Measurements from ENCODE around the gene EXOC4.

The EXOC4 gene

DNA sequence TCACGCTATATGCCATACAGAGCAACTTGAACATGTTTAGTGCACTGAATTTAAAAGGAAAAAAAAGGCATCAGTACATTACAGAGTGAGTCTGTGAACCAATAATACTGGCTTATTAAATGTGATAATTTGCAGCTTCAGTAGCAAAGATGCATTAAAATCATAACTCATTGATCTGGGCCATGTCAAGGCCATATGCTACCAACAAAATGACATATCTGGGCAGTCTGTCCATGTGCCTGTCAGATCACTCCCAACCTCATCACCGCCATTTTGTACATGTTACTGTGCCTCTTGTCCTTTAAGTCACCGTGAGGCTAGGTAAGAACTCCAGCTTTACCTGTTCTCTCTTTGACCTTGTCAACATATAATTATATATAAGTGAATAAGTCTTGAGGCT lies 566.8 kb downstream of the EXOC4 start:
- Histone ChIP-seq H3K36me3 (ENCODE audit: control insufficient read depth in 5 of 5, insufficient read depth in 5 of 5, low read length in 5 of 5) (peaks cover 4 to 15% (median 14%) of the 10 kb centered on the region in 5 donors), H3K4me3 (ENCODE audit: low read depth in 1 of 5, low read length in 5 of 5) (no peak overlapping the region), H3K9me3 (ENCODE audit: control insufficient read depth in 5 of 5, low read length in 5 of 5) (no peaks in the 10 kb centered on the region), H3K9ac (ENCODE audit: low read length in 5 of 5) (no peak overlapping the region), H3K4me1 (ENCODE audit: control insufficient read depth in 5 of 5, insufficient read depth in 5 of 5, low read length in 5 of 5) (no peaks in the 10 kb centered on the region), H3K27ac (ENCODE audit: low read depth, low read length) (no peak overlapping the region), H3K27me3 (ENCODE audit: control insufficient read depth in 5 of 5, insufficient read depth in 4 of 5, low read length in 5 of 5) (no peaks in the 10 kb centered on the region)

DNA sequence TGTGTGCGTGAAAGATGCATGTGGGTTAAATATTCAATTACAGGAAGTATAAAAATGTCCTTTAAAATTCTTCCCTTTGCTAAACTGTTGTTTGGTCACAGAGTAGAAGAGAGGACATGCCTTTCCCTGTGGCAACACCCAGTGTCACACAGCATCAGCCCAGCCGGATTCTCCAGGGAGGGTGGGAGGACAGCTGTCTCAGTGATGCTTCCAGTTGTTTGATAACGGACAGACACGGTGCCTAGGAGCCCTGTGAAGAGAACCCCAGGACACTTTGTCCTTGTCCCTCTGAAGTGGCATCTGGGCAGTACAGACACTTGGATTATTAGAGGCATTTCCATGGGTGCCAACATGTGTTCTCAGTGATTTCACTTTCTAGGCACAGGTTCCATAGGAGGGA lies 567.7 kb downstream of the EXOC4 start:
- Histone ChIP-seq H3K4me3 (ENCODE audit: low read depth in 1 of 5, low read length in 5 of 5) (no peak overlapping the region), H3K27ac (ENCODE audit: low read depth, low read length) (no peak overlapping the region), H3K27me3 (ENCODE audit: control insufficient read depth in 5 of 5, insufficient read depth in 4 of 5, low read length in 5 of 5) (no peaks in the 10 kb centered on the region), H3K9me3 (ENCODE audit: control insufficient read depth in 5 of 5, low read length in 5 of 5) (no peaks in the 10 kb centered on the region), H3K9ac (ENCODE audit: low read length in 5 of 5) (no peak overlapping the region), H3K4me1 (ENCODE audit: control insufficient read depth in 5 of 5, insufficient read depth in 5 of 5, low read length in 5 of 5) (no peaks in the 10 kb centered on the region), H3K36me3 (ENCODE audit: control insufficient read depth in 5 of 5, insufficient read depth in 5 of 5, low read length in 5 of 5) (peaks cover 4 to 15% (median 14%) of the 10 kb centered on the region in 5 donors)

DNA sequence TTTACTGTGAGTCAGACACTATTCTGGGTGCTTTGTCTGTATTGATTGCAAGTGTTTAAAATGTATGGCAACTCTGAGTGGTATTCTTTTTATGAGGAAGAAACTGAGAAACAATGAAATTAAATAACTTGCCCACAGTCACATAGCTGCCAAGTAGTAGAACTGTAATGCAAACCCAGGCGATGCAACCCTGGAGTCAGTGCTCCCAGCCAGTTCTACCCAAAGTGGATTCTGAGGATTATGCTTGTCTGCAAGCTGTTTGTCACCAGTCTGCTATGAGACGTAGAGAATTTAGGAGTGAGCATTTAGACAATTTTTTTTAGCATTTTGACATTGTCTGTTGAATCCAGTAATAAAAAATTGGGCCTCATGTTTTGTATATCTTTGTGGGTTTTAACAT lies 568.3 kb downstream of the EXOC4 start:
- H3K27ac ChIP-seq (ENCODE audit: low read depth, low read length): no peak overlapping the region
- H3K27me3 ChIP-seq (ENCODE audit: control insufficient read depth in 5 of 5, insufficient read depth in 4 of 5, low read length in 5 of 5): no peaks in the 10 kb centered on the region
- no peak overlapping the region for H3K4me3 ChIP-seq (ENCODE audit: low read depth in 1 of 5, low read length in 5 of 5)
- no peaks in the 10 kb centered on the region for H3K9me3 ChIP-seq (ENCODE audit: control insufficient read depth in 5 of 5, low read length in 5 of 5)
- no peak overlapping the region for H3K9ac ChIP-seq (ENCODE audit: low read length in 5 of 5)
- H3K36me3 ChIP-seq (ENCODE audit: control insufficient read depth in 5 of 5, insufficient read depth in 5 of 5, low read length in 5 of 5): peaks cover 7 to 15% (median 14%) of the 10 kb centered on the region in 5 donors
- no peaks in the 10 kb centered on the region for H3K4me1 ChIP-seq (ENCODE audit: control insufficient read depth in 5 of 5, insufficient read depth in 5 of 5, low read length in 5 of 5)

DNA sequence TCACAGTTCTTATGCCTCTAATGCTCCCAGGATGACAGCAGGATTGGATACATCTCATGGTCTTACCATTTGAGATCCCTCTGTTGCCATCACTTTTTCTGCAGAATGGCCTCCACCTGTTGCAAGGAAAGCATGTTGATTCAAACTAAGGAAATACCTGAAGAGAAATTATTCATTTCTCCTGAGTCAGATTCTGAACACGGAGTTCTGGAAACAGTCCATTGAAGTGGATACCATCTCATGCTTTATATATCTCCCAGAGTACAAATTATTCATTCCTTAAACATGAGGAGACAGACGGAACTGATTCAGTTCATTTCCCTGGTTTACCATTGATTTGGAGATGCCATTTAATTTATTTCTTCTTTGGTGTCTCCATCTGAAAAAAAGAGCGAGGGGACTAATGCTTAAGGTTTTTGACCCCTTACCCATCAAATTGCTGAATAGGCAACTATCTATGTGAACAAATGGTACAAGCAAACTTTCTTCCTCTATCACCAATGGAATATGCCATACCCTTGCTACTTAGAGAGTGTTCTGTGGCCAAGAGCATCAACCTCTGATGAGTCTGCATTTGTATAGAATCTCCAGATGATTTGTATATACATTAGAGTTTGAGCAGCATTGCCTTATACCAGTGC lies 569.2 kb downstream of the EXOC4 start:
- H3K9ac ChIP-seq (ENCODE audit: low read length in 5 of 5): no peak overlapping the region
- no peak overlapping the region for H3K27ac ChIP-seq (ENCODE audit: low read depth, low read length)
- no peaks in the 10 kb centered on the region for H3K27me3 ChIP-seq (ENCODE audit: control insufficient read depth in 5 of 5, insufficient read depth in 4 of 5, low read length in 5 of 5)
- peaks cover 10 to 15% (median 14%) of the 10 kb centered on the region in 5 donors for H3K36me3 ChIP-seq (ENCODE audit: control insufficient read depth in 5 of 5, insufficient read depth in 5 of 5, low read length in 5 of 5)
- no peaks in the 10 kb centered on the region for H3K9me3 ChIP-seq (ENCODE audit: control insufficient read depth in 5 of 5, low read length in 5 of 5)
- H3K4me3 ChIP-seq (ENCODE audit: low read depth in 1 of 5, low read length in 5 of 5): no peak overlapping the region
- no peaks in the 10 kb centered on the region for H3K4me1 ChIP-seq (ENCODE audit: control insufficient read depth in 5 of 5, insufficient read depth in 5 of 5, low read length in 5 of 5)

DNA sequence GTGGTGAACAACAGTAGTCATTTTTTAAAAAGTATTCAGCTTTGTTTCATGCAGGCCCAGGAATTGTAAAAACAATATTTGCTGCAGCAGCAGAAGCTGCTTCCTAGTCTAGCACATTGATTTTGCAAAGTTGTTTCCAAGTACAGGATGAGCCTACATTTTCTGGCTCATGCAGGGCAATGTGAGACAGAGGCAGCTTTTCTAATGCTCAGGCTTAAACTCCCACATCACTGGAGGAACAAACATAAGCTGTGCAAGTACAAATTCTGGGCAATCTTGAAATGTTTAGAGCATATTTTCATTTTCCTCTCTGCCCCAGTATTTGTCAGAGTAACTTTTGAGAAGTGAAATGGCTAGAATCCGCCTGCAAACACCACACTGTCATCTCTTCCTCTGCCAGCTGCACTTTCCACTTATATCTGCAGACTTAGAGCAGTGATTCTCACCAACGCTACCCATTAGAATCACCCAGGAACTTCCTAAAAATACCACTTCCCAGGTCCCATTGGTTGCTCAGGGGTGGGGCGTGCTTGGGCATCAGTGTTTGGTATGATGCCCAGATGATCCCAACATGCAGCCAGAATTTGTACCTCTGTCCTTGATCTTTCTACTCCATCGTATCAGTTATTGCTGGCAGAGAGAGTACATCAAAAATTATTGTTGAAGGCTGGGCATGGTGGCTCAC lies 570.1 kb downstream of the EXOC4 start:
- Histone ChIP-seq H3K27ac (ENCODE audit: low read depth, low read length) (no peak overlapping the region), H3K36me3 (ENCODE audit: control insufficient read depth in 5 of 5, insufficient read depth in 5 of 5, low read length in 5 of 5) (peaks cover 5 to 15% (median 12%) of the 10 kb centered on the region in 5 donors), H3K9me3 (ENCODE audit: control insufficient read depth in 5 of 5, low read length in 5 of 5) (no peaks in the 10 kb centered on the region), H3K9ac (ENCODE audit: low read length in 5 of 5) (no peak overlapping the region), H3K27me3 (ENCODE audit: control insufficient read depth in 5 of 5, insufficient read depth in 4 of 5, low read length in 5 of 5) (no peaks in the 10 kb centered on the region), H3K4me3 (ENCODE audit: low read depth in 1 of 5, low read length in 5 of 5) (no peak overlapping the region), H3K4me1 (ENCODE audit: control insufficient read depth in 5 of 5, insufficient read depth in 5 of 5, low read length in 5 of 5) (no peaks in the 10 kb centered on the region)

DNA sequence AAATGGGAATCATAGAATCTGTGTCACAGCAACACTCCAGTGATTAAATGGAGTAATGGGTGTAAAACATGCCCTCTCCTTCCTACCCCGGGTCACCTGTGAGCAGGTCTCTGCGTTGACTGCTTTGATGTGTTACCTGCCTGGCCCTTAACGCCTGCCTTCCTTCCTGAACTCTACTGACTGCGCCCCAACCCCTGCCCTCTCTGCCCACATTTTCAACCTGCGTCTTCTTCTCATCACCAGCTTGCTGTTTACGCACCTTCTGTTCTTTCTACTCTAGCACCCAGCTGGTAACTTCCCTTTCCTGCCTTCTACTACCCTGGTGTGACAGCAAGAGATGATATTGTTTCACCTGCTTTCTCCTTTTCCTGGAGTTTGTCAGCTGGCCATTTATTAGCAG lies 571.3 kb downstream of the EXOC4 start:
- no peaks in the 10 kb centered on the region for H3K4me1 ChIP-seq (ENCODE audit: control insufficient read depth in 5 of 5, insufficient read depth in 5 of 5, low read length in 5 of 5)
- H3K9me3 ChIP-seq (ENCODE audit: control insufficient read depth in 5 of 5, low read length in 5 of 5): no peaks in the 10 kb centered on the region
- no peak overlapping the region for H3K27ac ChIP-seq (ENCODE audit: low read depth, low read length)
- no peak overlapping the region for H3K4me3 ChIP-seq (ENCODE audit: low read depth in 1 of 5, low read length in 5 of 5)
- H3K36me3 ChIP-seq (ENCODE audit: control insufficient read depth in 5 of 5, insufficient read depth in 5 of 5, low read length in 5 of 5): peaks cover 2 to 9% (median 5%) of the 10 kb centered on the region in 5 donors
- H3K9ac ChIP-seq (ENCODE audit: low read length in 5 of 5): no peak overlapping the region
- no peaks in the 10 kb centered on the region for H3K27me3 ChIP-seq (ENCODE audit: control insufficient read depth in 5 of 5, insufficient read depth in 4 of 5, low read length in 5 of 5)

DNA sequence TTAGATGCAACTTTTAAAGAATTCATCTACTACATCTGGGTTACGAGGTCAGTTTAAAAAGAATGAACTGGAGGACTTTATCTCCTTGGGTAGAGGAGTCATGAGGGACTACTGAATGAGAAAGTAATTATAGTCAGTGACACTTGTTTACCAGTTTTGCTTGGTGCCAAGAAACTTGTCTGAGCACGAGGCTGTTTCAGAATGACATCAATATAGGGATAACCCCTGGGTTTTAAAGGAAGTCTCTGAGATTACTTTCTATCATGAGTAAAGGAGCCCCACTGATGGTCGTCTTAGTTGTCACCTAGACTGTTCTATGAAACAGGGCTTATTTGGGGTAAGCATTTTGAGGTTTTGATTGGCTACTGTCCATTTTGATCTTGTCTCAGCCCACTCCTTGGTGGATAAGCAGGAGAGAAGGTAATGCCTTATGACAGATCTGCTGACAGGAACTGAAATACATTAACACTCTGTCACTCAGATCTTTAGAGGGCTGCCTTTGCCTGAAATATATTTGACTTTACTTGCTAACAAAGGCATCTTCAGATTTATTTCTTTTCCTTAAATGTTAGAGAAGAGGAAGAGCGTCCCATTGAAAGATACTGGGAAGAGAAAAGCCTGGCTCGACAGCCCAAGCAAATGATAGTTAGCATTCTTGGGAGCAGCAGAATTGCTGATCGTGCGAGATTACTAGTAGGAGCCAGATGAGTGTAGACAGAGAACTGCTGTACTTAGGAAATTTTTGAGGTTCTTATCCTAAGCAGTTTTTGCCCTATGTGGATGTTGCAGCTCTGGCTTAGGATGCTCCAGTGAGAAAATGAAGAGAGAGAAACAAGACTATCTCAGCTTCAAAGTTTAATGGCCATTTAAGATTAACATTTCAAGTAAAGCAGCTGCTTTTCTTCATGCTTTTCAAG lies 575.1 kb downstream of the EXOC4 start:
- H3K27ac ChIP-seq (ENCODE audit: low read depth, low read length): no peak overlapping the region
- H3K9ac ChIP-seq (ENCODE audit: low read length in 5 of 5): no peak overlapping the region
- H3K4me1 ChIP-seq (ENCODE audit: control insufficient read depth in 5 of 5, insufficient read depth in 5 of 5, low read length in 5 of 5): no peaks in the 10 kb centered on the region
- H3K4me3 ChIP-seq (ENCODE audit: low read depth in 1 of 5, low read length in 5 of 5): no peak overlapping the region
- no peaks in the 10 kb centered on the region for H3K27me3 ChIP-seq (ENCODE audit: control insufficient read depth in 5 of 5, insufficient read depth in 4 of 5, low read length in 5 of 5)
- peaks cover 0 to 21% (median 3%) of the 10 kb centered on the region in 5 donors for H3K36me3 ChIP-seq (ENCODE audit: control insufficient read depth in 5 of 5, insufficient read depth in 5 of 5, low read length in 5 of 5)
- H3K9me3 ChIP-seq (ENCODE audit: control insufficient read depth in 5 of 5, low read length in 5 of 5): peaks cover 0 to 8% (median 2%) of the 10 kb centered on the region in 5 donors

DNA sequence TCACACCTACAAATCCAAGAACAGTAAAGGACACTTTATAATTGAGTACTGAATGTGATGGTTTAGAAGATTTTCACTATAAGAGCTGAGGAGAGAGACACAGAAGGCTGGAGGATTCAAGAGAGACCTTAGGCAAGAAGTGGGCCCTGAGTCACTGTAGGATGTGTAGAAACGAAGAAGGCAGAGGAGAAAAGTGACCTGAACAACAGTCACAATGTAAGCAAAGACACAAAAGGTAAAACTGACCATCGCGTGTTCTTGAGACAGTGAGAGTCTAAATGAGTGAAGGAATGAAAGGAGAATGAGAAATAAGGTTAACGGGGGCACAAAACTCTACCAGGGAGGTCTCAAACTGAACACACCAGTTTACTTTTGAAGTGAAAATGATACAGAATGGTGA lies 576.0 kb downstream of the EXOC4 start:
- H3K27ac ChIP-seq (ENCODE audit: low read depth, low read length): no peak overlapping the region
- no peak overlapping the region for H3K9ac ChIP-seq (ENCODE audit: low read length in 5 of 5)
- H3K4me1 ChIP-seq (ENCODE audit: control insufficient read depth in 5 of 5, insufficient read depth in 5 of 5, low read length in 5 of 5): no peaks in the 10 kb centered on the region

DNA sequence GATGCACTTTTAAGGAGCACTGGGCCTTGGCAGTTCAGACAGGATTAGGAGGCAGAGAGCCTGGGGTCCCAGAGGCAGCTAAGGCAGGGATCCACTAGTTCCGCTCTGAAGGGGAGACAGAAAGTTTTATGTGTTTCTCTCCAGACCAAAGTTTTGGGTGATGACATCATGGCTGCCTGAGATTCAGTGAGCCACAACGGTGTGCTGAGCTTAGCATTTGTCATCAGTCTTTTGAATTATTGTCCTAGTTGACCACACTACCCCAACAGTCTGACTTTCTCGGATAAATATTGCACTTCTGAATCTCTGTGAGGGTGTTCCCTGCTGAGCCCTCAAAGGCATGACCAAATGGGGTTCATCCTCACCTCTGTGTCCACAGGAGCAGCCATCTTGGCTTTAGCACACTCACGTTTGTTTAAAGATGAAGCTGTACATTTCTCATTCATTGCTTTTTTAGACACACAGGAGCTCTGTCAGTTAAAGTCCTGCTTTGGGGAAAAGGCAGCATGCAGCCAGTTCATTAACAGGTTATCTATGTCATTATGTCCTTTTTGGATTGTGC lies 576.5 kb downstream of the EXOC4 start:
- Histone ChIP-seq H3K4me1 (ENCODE audit: control insufficient read depth in 5 of 5, insufficient read depth in 5 of 5, low read length in 5 of 5) (no peaks in the 10 kb centered on the region), H3K27me3 (ENCODE audit: control insufficient read depth in 5 of 5, insufficient read depth in 4 of 5, low read length in 5 of 5) (no peaks in the 10 kb centered on the region), H3K27ac (ENCODE audit: low read depth, low read length) (no peak overlapping the region), H3K9me3 (ENCODE audit: control insufficient read depth in 5 of 5, low read length in 5 of 5) (peaks cover 0 to 8% (median 2%) of the 10 kb centered on the region in 5 donors), H3K9ac (ENCODE audit: low read length in 5 of 5) (no peak overlapping the region), H3K36me3 (ENCODE audit: control insufficient read depth in 5 of 5, insufficient read depth in 5 of 5, low read length in 5 of 5) (peaks cover 0 to 21% (median 3%) of the 10 kb centered on the region in 5 donors), H3K4me3 (ENCODE audit: low read depth in 1 of 5, low read length in 5 of 5) (no peak overlapping the region)

More for the DNA sequence above, 576.0 kb downstream of the EXOC4 start:
- H3K36me3 ChIP-seq (ENCODE audit: control insufficient read depth in 5 of 5, insufficient read depth in 5 of 5, low read length in 5 of 5): peaks cover 0 to 21% (median 3%) of the 10 kb centered on the region in 5 donors
- H3K9me3 ChIP-seq (ENCODE audit: control insufficient read depth in 5 of 5, low read length in 5 of 5): peaks cover 0 to 8% (median 2%) of the 10 kb centered on the region in 5 donors
- no peaks in the 10 kb centered on the region for H3K27me3 ChIP-seq (ENCODE audit: control insufficient read depth in 5 of 5, insufficient read depth in 4 of 5, low read length in 5 of 5)
- no peak overlapping the region for H3K4me3 ChIP-seq (ENCODE audit: low read depth in 1 of 5, low read length in 5 of 5)

Data from subcutaneous abdominal adipose tissue (tissue), 5 donors.